ENCODE data around the gene RRAGD. TPM values are rescaled to one million over a fixed set of nuclear protein-coding genes. Genes with fewer than 3 reads are reported as not detected.

RRAGD gene
- total RNA-seq, 1 donor from 2014 or later, result 4.5 TPM

DNA sequence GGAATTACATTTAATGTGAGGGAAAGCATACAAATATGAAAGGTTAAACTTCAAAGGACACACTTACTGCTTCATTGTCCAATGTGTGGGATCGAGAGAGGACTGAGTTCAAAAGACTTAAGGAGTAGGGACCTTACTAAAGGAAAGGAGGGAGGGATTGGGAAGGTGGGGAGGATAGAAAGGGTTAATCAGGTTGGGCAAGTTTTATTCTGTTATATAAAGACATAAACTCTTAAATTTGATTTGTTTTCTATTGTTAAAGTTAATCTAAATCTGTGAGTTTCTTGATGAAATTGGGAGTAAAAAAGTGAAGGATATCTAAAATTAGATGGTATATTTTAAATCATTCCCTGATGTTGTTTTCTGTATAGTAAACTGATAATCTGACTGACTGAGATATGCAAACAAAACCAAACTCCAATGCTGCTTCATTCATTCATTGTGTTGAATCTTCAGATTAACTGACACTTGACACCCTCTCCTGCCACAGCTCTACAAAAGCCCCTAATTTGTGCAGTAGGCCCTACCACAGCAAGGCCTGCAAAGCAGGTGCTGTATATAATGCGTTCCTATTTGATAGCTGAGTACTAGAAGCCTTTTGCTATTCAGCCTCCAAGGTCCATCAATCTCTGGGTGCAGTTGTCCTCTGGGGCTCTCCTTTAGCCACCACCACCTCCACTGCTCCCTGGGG is 58.2 kb downstream of the RRAGD start:
- H3K4me3 Mint-ChIP-seq (ENCODE audit: unreplicated experiment), result peak overlapping the region; percentile 63
- DNase-seq (ENCODE audit: extremely low spot score, unreplicated experiment), result no peak
- peaks cover 37% of the 10 kb centered on the region for H3K4me1 Mint-ChIP-seq (ENCODE audit: unreplicated experiment)
- TF ChIP-seq, protein P1, sequence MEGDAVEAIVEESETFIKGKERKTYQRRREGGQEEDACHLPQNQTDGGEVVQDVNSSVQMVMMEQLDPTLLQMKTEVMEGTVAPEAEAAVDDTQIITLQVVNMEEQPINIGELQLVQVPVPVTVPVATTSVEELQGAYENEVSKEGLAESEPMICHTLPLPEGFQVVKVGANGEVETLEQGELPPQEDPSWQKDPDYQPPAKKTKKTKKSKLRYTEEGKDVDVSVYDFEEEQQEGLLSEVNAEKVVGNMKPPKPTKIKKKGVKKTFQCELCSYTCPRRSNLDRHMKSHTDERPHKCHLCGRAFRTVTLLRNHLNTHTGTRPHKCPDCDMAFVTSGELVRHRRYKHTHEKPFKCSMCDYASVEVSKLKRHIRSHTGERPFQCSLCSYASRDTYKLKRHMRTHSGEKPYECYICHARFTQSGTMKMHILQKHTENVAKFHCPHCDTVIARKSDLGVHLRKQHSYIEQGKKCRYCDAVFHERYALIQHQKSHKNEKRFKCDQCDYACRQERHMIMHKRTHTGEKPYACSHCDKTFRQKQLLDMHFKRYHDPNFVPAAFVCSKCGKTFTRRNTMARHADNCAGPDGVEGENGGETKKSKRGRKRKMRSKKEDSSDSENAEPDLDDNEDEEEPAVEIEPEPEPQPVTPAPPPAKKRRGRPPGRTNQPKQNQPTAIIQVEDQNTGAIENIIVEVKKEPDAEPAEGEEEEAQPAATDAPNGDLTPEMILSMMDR (IDR thresholded peaks at IDR 0.05), result no peak
- H3K27ac Mint-ChIP-seq (ENCODE audit: unreplicated experiment), result peak overlapping the region; percentile 84
- H3K27me3 Mint-ChIP-seq (ENCODE audit: unreplicated experiment), result peaks cover 5% of the 10 kb centered on the region
- peaks cover 2% of the 10 kb centered on the region for H3K36me3 Mint-ChIP-seq (ENCODE audit: unreplicated experiment)
- H3K9me3 Mint-ChIP-seq (ENCODE audit: unreplicated experiment), result no peaks in the 10 kb centered on the region

DNA sequence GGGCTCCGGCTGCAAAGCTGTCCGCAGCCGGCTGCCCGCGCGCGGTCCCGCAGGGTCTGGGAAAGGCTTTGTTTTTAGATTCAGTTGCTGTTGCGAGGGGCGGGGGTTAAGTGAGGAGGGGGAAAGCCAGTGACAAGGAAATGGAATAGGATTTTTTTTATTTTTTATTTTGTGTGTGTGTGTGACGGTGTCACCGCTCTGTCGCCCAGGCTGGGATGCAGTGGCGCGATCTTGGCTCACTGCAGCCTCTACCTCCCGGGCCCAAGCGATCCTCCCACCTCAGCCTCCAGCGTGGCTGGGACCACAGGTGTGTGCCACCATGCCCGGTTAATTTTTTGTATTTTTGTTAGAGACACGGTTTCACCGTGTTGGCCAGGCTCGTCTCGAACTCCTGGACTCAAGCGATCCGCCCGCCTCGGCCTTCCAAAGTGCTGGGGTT is 58.9 kb downstream of the RRAGD start:
- TF ChIP-seq, protein P1 (IDR thresholded peaks at IDR 0.05), result no peak
- H3K4me1 Mint-ChIP-seq (ENCODE audit: unreplicated experiment), result peaks cover 43% of the 10 kb centered on the region
- H3K4me3 Mint-ChIP-seq (ENCODE audit: unreplicated experiment), result peak overlapping the region; percentile 63
- peaks cover 5% of the 10 kb centered on the region for H3K27me3 Mint-ChIP-seq (ENCODE audit: unreplicated experiment)
- peaks cover 2% of the 10 kb centered on the region for H3K36me3 Mint-ChIP-seq (ENCODE audit: unreplicated experiment)
- no peaks in the 10 kb centered on the region for H3K9me3 Mint-ChIP-seq (ENCODE audit: unreplicated experiment)
- H3K27ac Mint-ChIP-seq (ENCODE audit: unreplicated experiment), result peak overlapping the region; percentile 84
- no peak for DNase-seq (ENCODE audit: extremely low spot score, unreplicated experiment)

DNA sequence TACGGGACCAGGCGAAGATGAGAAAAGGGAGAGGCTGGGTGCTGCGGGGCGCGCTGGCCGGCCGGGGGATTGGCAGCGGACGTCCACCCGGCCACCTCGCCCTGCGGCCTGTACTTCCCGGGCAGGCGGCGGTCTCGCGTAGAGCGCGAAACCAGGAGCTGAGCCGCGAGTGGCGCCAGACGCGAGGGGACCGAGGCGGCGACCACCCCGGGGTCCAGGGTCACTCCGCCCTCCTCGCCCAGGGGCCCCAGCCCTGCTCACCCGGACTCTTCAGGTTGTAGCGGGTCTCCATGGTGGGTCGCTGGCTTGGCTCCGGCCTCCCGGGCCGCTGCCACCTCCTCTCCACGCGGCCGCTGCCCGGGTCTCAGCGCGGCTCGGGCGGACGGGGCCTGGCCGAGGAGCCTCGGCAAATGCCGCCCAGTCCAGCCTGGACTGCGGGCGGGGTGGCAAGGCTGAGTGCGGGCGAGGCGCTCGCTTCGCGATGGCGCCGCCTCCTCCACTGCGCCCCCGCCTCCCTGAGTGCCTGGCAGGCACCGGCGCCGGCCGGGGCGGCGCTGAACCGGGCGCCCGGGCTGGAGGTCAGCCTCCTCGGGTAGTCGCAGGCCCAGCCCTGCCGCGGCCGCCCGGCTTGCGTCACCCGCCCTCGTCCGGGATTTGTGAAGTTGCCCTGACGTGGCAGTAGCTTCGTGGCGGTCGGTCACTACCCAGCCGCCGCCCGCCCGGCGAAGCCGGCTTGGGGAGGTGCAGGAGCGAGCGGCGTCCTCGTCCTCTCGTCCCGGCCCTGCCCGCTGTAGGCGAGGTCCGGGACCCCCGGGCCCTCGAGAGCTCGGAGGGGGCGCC is 59.6 kb downstream of the RRAGD start, which contains the start of gene UBE2J1:
Gene UBE2J1 (minus strand): TSS at position 445 of the 840 bp plus-strand sequence. CDS start 153 bp downstream, at position 292.
- H3K36me3 Mint-ChIP-seq (ENCODE audit: unreplicated experiment), result peaks cover 2% of the 10 kb centered on the region

DNA sequence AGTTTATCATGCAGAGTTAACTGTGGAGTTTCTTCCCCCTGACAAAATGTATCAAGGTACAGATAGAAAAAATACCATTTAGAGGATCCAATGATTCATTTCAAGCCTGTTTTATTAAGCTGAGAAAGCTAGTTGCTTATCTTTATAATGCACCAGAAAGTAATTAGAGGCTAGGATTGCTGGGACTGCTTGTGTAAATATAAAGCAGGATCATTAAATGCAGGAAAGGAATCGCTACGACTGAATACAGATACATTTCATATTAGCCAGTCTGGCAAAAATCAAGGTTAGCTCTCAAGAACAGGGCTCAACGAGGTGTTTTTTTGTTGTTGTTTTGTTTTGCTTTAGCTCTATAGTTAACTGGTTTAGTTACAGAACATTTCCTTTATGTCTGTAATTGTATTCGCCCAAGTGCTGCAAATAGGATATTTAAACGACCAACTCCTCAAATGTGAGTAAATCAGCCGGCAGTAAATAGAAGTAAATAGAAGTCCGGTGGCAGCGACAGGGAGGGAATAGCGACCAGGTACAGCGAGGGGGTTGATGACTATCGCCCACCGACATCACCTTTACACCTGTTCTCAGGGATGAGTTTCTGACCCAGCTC is 60.3 kb downstream of the RRAGD start:
- DNase-seq (ENCODE audit: extremely low spot score, unreplicated experiment), result no peak
- Mint-ChIP-seq H3K4me1 (ENCODE audit: unreplicated experiment) (peaks cover 48% of the 10 kb centered on the region), H3K36me3 (ENCODE audit: unreplicated experiment) (peaks cover 2% of the 10 kb centered on the region), H3K27ac (ENCODE audit: unreplicated experiment) (peak overlapping the region; percentile 95), H3K4me3 (ENCODE audit: unreplicated experiment) (peak overlapping the region; percentile 95), H3K27me3 (ENCODE audit: unreplicated experiment) (peaks cover 2% of the 10 kb centered on the region), H3K9me3 (ENCODE audit: unreplicated experiment) (no peaks in the 10 kb centered on the region)
- TF ChIP-seq, protein P1 (IDR thresholded peaks at IDR 0.05), result no peak

More for the DNA sequence above, 59.6 kb downstream of the RRAGD start, which contains the start of gene UBE2J1:
- Mint-ChIP-seq H3K9me3 (ENCODE audit: unreplicated experiment) (no peaks in the 10 kb centered on the region), H3K27me3 (ENCODE audit: unreplicated experiment) (peaks cover 3% of the 10 kb centered on the region), H3K4me1 (ENCODE audit: unreplicated experiment) (peaks cover 46% of the 10 kb centered on the region), H3K27ac (ENCODE audit: unreplicated experiment) (peak within 1 kb of the TSS; percentile 95), H3K4me3 (ENCODE audit: unreplicated experiment) (peak within 1 kb of the TSS; percentile 95)
- TF ChIP-seq, protein P1 (IDR thresholded peaks at IDR 0.05), result peak; percentile 10
- peak; percentile 97 for DNase-seq (ENCODE audit: extremely low spot score, unreplicated experiment)
